Transverse colon (tissue), 4 donors: ENCODE results near the gene MAPK8IP3. TPM values are rescaled to one million over a fixed set of nuclear protein-coding genes. Genes with fewer than 3 reads are reported as not detected.

Source experiments
- DNase-seq: peaks from one replicate; pipeline ENCODE4 v3.0.0-alpha.2; 2019
- H3K27ac ChIP-seq, 4 donors: fragments of 200-600 bp; sonication (generic); 2 replicates each; pipeline ENCODE4 v1.5.1; 2016 to 2018; ENCODE audit warnings: inconsistent platforms in 4 of 4
- H3K27me3 ChIP-seq: fragments of 200-600 bp; sonication (generic); 2 replicates; pipeline ENCODE4 v1.5.1; 2017; ENCODE audit warnings: inconsistent platforms
- H3K36me3 ChIP-seq, 4 donors: fragments of 200-600 bp; sonication (generic); 2 replicates each; pipeline ENCODE4 v1.5.1; 2017 to 2019; ENCODE audit warnings: inconsistent platforms in 4 of 4
- H3K4me1 ChIP-seq, 4 donors: fragments of 200-600 bp; sonication (generic); 2 replicates each; pipeline ENCODE4 v1.5.1; 2017 to 2020; ENCODE audit warnings: inconsistent platforms in 4 of 4
- H3K4me3 ChIP-seq, 4 donors: fragments of 200-600 bp; sonication (generic); 1 replicate in 1 of 4; 2 replicates in 3 of 4; pipeline versions ENCODE4 v1.5.1 to v1.6.1; 2017 to 2019; ENCODE audit warnings: inconsistent platforms in 4 of 4
- H3K9me3 ChIP-seq, 2 donors: fragments of 200-600 bp; sonication (generic); 2 replicates each; pipeline ENCODE4 v1.5.1; 2017 to 2019; ENCODE audit warnings: inconsistent platforms in 2 of 2
- EP300 ChIP-seq: sonication (generic); formaldehyde crosslinking; IDR thresholded peaks from one replicate; pipeline ENCODE4 v1.6.1; 2017; ENCODE audit warnings: antibody characterized with exemption, low read depth
- POLR2A ChIP-seq: fragments of 450-650 bp; IDR thresholded peaks from one replicate; pipeline ENCODE4 v1.6.1; 2016; ENCODE audit warnings: antibody characterized with exemption, mild to moderate bottlenecking, moderate library complexity
- POLR2AphosphoS5 ChIP-seq, 3 donors: sonication (generic); formaldehyde crosslinking; IDR thresholded peaks; one replicate each; pipeline ENCODE4 v1.6.1; 2016; ENCODE audit warnings: antibody characterized with exemption in 3 of 3
- WGBS, 2 donors: methylation state at CpG; one replicate each; pipeline ENCODE4 v1.1.5; 2018; ENCODE audit warnings: low coverage in 1 of 2; 5-methylcytosine and 5-hydroxymethylcytosine counted together
- in situ Hi-C, 4 donors: fragments of 200-750 bp; cut with MboI; loops; one replicate each; pipeline versions ENCODE4 v1.15.0 to v1.15.1; 2017; ENCODE audit warnings: low sequenced_read_pairs in 3 of 4, low pct_ligation_motif_present in 1 of 4, low pct_unique_long_range_greater_than_20kb in 1 of 4
- intact Hi-C: fragments of 100-400 bp; cut with DNase I; formaldehyde crosslinking; loops from one replicate; pipeline ENCODE4 v1.15.1; 2023; ENCODE audit warnings: low total_unique reads
- total RNA-seq, 4 donors: library from RNA; depleted of rRNA; stranded (reverse); fragments of >200 nt; gene quantifications; one replicate each; pipeline ENCODE4 v1.1.0, GENCODE V29; 2016
- TF ChIP-seq, protein P1 (sequence below), 5 experiments: fragments of 200-600 bp in 3 of 5; fragments of 450-650 bp in 2 of 5; sonication (generic) in 3 of 5; IDR thresholded peaks; 1 replicate in 2 of 5; 2 replicates in 3 of 5; pipeline ENCODE4 v1.5.1; 2016 to 2017; ENCODE audit warnings: antibody characterized with exemption in 5 of 5, inconsistent platforms in 3 of 5, mild to moderate bottlenecking in 2 of 5, moderate library complexity in 1 of 5

Gene MAPK8IP3
- total RNA-seq, 4 donors from 2014 or later, result 74.0 to 250 (median 138) TPM

DNA sequence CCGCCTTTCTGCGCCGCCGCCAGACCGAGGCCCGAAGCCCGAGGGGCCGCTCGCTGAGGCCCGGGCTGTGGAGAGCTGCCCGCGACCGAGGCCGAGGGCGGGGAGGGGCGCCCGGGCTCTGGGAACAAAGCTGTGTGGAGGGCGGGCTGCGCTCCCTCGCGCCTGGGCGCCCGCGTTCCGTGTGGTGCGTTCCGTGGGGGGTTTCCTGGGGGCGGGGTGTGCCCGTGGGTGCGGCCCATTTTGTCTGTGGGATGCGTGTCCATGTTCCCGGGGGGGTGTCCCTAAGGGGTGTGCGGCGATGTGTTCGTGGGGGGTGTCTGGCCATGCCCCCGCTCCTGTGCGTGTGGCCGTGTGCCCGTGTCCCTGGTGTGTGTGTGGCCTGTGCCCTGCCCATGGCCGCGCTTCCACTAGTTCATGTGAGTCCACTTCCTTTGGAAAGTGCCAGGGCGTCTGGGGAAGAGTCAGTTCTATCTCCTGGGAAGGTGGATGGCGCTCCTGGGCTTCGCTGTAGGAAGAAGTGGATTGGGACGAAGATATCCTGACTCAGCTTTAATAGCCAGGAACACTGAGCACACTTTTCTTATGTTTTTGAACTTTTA lies 27.4 kb upstream of the MAPK8IP3 start:
- in situ Hi-C loops, result no loop called here
- TF ChIP-seq, protein P1, sequence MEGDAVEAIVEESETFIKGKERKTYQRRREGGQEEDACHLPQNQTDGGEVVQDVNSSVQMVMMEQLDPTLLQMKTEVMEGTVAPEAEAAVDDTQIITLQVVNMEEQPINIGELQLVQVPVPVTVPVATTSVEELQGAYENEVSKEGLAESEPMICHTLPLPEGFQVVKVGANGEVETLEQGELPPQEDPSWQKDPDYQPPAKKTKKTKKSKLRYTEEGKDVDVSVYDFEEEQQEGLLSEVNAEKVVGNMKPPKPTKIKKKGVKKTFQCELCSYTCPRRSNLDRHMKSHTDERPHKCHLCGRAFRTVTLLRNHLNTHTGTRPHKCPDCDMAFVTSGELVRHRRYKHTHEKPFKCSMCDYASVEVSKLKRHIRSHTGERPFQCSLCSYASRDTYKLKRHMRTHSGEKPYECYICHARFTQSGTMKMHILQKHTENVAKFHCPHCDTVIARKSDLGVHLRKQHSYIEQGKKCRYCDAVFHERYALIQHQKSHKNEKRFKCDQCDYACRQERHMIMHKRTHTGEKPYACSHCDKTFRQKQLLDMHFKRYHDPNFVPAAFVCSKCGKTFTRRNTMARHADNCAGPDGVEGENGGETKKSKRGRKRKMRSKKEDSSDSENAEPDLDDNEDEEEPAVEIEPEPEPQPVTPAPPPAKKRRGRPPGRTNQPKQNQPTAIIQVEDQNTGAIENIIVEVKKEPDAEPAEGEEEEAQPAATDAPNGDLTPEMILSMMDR (IDR thresholded peaks at IDR 0.05), result no peak
- TF ChIP-seq EP300 (no peak), POLR2A (peak; percentile 23), POLR2AphosphoS5 (IDR thresholded peaks at IDR 0.05) (no peak)
- WGBS, 2 donors, result 0% methylated on average over 43 of the region's 45 CpGs; no CpG with 5 or more reads in 1 of the 2 donors

DNA sequence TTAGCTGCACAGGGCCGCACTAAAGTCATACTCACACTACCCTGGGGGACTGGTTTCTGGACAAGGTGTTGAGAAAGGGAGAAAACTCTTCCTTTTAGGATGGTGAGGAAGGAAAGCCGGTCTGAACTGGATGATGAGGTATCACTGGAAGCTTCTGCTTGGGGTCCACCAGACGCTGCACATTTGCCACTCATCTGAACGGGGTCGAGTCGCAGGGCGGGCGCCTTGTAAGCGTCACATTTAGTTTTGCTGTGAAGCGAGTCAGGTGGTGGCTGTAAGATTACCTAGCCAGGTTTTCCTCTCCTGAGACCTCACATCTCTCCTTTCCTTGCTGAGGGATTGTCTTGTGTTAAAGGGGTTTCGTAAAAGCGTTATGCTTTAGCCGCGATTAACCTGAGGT lies 25.6 kb upstream of the MAPK8IP3 start:
- H3K27ac ChIP-seq, result no peak overlapping the region
- peaks cover 0 to 6% (median 3%) of the 10 kb centered on the region in 4 donors for H3K36me3 ChIP-seq
- TF ChIP-seq, protein P1 (IDR thresholded peaks at IDR 0.05), result no peak
- TF ChIP-seq EP300 (no peak), POLR2A (no peak), POLR2AphosphoS5 (IDR thresholded peaks at IDR 0.05) (no peak)
- no peaks in the 10 kb centered on the region for H3K27me3 ChIP-seq
- in situ Hi-C loops (no loop called here), intact Hi-C loops (no loop called here)
- WGBS, 2 donors, result 95 to 97% methylated on average over 10 to 14 of the region's 14 CpGs
- no peak overlapping the region for H3K4me3 ChIP-seq
- H3K9me3 ChIP-seq, result no peaks in the 10 kb centered on the region
- H3K4me1 ChIP-seq, result peaks cover 3 to 17% (median 12%) of the 10 kb centered on the region in 4 donors
- DNase-seq, result no peak

More for the DNA sequence above, 27.4 kb upstream of the MAPK8IP3 start:
- Histone ChIP-seq H3K9me3 (no peaks in the 10 kb centered on the region), H3K4me1 (peaks cover 3 to 17% (median 12%) of the 10 kb centered on the region in 4 donors), H3K36me3 (peaks cover 0 to 22% (median 4%) of the 10 kb centered on the region in 4 donors), H3K27ac (peak overlapping the region; percentile 73 to 89 (median 88)), H3K4me3 (peak overlapping the region; percentile 67 to 91 (median 86)), H3K27me3 (no peaks in the 10 kb centered on the region)
- intact Hi-C loops, result no loop called here
- DNase-seq, result peak; percentile 51

DNA sequence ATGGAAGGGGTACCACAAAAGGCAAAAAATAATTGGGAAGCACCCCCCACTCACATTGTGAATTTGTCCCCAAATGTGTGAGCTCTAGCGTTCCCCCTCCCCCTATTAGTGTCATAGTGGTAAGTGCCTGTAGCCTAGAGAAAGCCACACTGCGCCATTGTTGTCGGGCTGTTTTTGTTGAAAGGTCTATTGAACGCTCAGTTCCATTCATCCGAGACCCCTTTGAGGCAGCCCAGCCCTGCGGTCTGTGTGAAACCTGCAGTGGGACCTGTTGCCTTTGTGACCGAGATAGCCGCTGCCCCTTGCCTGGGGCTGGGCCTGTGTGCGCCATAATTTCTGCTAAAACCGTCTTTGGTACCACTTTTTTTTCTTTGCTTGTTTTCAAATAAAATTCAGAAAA lies 25.0 kb upstream of the MAPK8IP3 start:
- H3K4me3 ChIP-seq, result no peak overlapping the region
- H3K27ac ChIP-seq, result no peak overlapping the region
- H3K36me3 ChIP-seq, result peaks cover 0 to 5% (median 1%) of the 10 kb centered on the region in 4 donors
- peaks cover 3 to 17% (median 12%) of the 10 kb centered on the region in 4 donors for H3K4me1 ChIP-seq
- WGBS, 2 donors, result 94 to 96% methylated on average over 4 to 10 of the region's 10 CpGs
- intact Hi-C loops, result no loop called here
- in situ Hi-C loops, result no loop called here
- no peaks in the 10 kb centered on the region for H3K27me3 ChIP-seq
- H3K9me3 ChIP-seq, result no peaks in the 10 kb centered on the region
- DNase-seq, result no peak
- TF ChIP-seq, protein P1 (IDR thresholded peaks at IDR 0.05), result no peak
- TF ChIP-seq EP300 (no peak), POLR2AphosphoS5 (IDR thresholded peaks at IDR 0.05) (no peak), POLR2A (no peak)

DNA sequence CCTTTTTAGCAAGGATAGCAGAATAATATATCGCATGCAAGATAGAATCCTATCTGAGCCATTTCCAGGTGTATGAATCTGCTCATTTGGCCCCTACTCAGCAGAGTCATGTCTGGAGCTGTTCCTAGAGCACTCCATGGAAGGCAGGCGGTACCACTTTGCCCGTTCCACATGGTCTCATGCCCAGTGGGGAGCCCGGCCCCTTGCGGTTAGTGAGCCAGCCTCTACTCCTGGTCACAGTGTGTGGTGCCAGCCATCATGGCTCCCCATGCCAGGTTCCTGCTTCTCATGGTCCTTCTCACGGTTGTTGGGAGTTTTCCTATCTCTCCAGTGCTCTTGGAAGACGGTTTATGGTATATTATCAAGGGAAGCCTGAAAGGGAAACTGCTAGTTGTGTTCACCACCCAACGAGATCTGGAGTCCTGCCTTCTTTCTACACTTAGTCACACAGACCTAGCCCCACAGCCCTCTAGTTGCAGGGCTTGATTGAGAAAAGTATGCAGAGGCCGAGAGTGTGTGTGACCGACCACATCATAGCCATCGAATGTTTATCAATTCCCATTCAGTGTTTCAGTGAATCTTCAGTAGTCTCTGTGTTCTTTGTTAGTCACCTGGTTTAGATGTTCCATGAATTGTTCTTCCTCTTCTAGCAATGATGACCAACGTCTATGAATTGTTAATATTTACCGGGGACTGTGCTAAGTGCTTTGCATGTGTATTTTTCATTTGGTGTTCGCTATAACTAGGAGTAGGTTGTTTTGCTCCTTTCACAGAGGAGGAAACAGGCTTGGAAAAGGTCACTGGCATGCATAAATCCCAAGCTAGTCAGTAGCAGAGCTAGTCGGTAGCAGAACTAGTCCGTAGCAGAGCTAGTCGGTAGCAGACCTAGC lies 18.3 kb upstream of the MAPK8IP3 start:
- DNase-seq, result no peak
- TF ChIP-seq, protein P1 (IDR thresholded peaks at IDR 0.05), result no peak
- TF ChIP-seq EP300 (no peak), POLR2A (no peak), POLR2AphosphoS5 (IDR thresholded peaks at IDR 0.05) (no peak)
- no peaks in the 10 kb centered on the region for H3K9me3 ChIP-seq
- intact Hi-C loops (no loop called here), in situ Hi-C loops (no loop called here)
- peaks cover 0 to 13% (median 4%) of the 10 kb centered on the region in 4 donors for H3K36me3 ChIP-seq
- WGBS, 2 donors, result 68 to 91% methylated on average over 5 to 17 of the region's 17 CpGs
- H3K4me3 ChIP-seq, result no peak overlapping the region
- no peak overlapping the region for H3K27ac ChIP-seq
- no peaks in the 10 kb centered on the region for H3K4me1 ChIP-seq
- no peaks in the 10 kb centered on the region for H3K27me3 ChIP-seq
